GM12801 (cell line): Measurements from ENCODE around the gene TSPO.

ENCODE experiments used
- TF ChIP-seq, protein P1 (sequence below): IDR thresholded peaks from one replicate; pipeline ENCODE4 v1.5.1; 2011; ENCODE audit warnings: control low read depth; ENCODE audit not compliant: insufficient read length; ENCODE audit errors: extremely low read depth

The TSPO gene

GRCh38 chr22:43180670-43181069, 29.3 kb downstream of the TSPO start:
- TF ChIP-seq, protein P1, sequence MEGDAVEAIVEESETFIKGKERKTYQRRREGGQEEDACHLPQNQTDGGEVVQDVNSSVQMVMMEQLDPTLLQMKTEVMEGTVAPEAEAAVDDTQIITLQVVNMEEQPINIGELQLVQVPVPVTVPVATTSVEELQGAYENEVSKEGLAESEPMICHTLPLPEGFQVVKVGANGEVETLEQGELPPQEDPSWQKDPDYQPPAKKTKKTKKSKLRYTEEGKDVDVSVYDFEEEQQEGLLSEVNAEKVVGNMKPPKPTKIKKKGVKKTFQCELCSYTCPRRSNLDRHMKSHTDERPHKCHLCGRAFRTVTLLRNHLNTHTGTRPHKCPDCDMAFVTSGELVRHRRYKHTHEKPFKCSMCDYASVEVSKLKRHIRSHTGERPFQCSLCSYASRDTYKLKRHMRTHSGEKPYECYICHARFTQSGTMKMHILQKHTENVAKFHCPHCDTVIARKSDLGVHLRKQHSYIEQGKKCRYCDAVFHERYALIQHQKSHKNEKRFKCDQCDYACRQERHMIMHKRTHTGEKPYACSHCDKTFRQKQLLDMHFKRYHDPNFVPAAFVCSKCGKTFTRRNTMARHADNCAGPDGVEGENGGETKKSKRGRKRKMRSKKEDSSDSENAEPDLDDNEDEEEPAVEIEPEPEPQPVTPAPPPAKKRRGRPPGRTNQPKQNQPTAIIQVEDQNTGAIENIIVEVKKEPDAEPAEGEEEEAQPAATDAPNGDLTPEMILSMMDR: no peak

DNA sequence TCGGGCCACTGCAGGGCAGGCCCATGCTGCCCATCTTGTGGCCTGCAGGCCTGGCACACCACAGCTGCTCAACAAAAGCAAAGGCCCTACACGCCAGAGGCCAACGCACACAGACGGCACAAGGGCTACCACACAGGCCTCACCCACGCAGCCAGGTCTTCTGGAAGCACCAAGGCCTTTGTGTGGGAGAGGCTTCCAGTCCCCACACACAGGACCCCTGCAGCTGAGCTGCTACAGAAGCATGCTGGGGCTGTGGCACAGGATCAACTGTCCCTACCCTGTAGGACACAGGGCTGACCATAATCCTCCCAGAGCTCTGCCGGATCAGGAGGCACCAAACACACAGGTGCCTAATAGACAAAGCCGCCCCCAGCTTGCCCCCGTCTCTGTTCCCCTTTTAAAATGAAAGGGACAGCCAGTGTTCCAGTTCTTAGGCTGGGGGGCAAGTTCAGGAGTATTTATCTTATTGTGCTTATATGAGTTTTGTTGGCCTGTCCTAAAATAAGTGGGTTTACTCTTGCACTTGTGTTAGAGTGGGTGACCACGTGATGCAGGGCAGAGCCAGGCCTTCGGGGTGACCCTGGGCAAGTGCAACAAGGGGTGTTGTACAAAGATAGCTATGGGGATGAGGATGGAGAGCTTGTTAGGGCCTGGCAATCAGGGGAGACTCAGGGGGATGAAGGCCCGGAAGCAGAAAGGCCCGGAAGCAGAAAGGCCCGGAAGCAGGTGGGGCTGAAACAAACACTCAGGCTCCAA, 30.1 kb downstream of the TSPO start:
- TF ChIP-seq, protein P1: no peak

GRCh38 chr22:43182118-43182517, 30.8 kb downstream of the TSPO start:
- TF ChIP-seq, protein P1: no peak

DNA sequence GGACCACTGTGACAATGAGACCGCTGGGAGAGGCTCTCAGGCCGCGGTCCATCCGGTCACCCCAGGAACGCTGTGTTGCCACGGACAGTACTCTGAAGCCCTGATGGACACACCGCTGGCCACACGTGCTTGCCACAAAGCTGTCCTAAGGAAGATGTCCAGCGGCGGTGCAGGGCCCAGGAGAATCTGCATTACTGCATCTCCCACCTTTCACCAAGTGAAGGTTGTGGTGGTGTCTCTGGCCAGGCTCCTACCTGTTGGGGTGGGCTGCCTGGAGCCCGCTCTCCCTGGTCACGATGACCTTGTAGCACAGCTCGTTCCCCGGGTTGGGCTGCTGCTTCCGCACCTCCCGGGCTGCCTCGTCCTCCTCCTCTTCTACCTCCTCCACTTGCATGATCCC, 31.4 kb downstream of the TSPO start:
- TF ChIP-seq, protein P1: no peak

GRCh38 chr22:43183496-43184277, 32.3 kb downstream of the TSPO start:
- TF ChIP-seq, protein P1: no peak

GRCh38 chr22:43185860-43186261, 34.5 kb downstream of the TSPO start:
- TF ChIP-seq, protein P1: no peak

- TF ChIP-seq, protein P1: no peak
These were observed 35.2 kb downstream of the TSPO start, which contains the start of gene TTLL12 for GRCh38 chr22:43186272-43187170. Gene TTLL12 (minus strand): TSS chr22:43187134. CDS start chr22:43187069, 65 bp downstream.
